Small intestine (tissue), 7 donors: Measurements from ENCODE around the gene BDKRB1. TPM values are rescaled to one million over a fixed set of nuclear protein-coding genes. Genes with fewer than 3 reads are reported as not detected.

ENCODE experiments used
- DNase-seq, 2 donors: peaks; one replicate each; pipeline versions ENCODE4 v3.0.0 to v3.0.0-alpha.2; 2013
- FAIRE-seq: peaks from 2 replicates; lab custom pipeline; 2012; peaks lifted over from hg19 to GRCh38; lab: Jason Lieb, UNC
- H3K27ac ChIP-seq, 3 donors: one replicate each; pipeline ENCODE4 v1.5.1; 2013; ENCODE audit warnings: low read length in 2 of 3, mild to moderate bottlenecking in 2 of 3, control low read depth in 1 of 3, inconsistent platforms in 1 of 3, low read depth in 1 of 3, moderate library complexity in 1 of 3
- H3K27me3 ChIP-seq, 3 donors: one replicate each; pipeline ENCODE4 v1.6.1; 2013; ENCODE audit warnings: low read length in 3 of 3, inconsistent platforms in 1 of 3; ENCODE audit not compliant: control insufficient read depth in 3 of 3, insufficient read depth in 3 of 3
- H3K36me3 ChIP-seq, 3 donors: one replicate each; pipeline ENCODE4 v1.6.1; 2013; ENCODE audit warnings: low read length in 3 of 3, inconsistent platforms in 1 of 3, low read depth in 1 of 3, mild to moderate bottlenecking in 1 of 3, moderate library complexity in 1 of 3; ENCODE audit not compliant: control insufficient read depth in 3 of 3, insufficient read depth in 2 of 3
- H3K4me1 ChIP-seq, 3 donors: one replicate each; pipeline ENCODE4 v1.6.1; 2013; ENCODE audit warnings: low read length in 2 of 3, inconsistent platforms in 1 of 3, low read depth in 1 of 3, mild to moderate bottlenecking in 1 of 3, moderate library complexity in 1 of 3; ENCODE audit not compliant: control insufficient read depth in 3 of 3, insufficient read depth in 2 of 3
- H3K4me3 ChIP-seq, 3 donors: one replicate each; pipeline ENCODE4 v1.5.1; 2013; ENCODE audit warnings: low read length in 3 of 3, control low read depth in 1 of 3, inconsistent platforms in 1 of 3, low read depth in 1 of 3, mild to moderate bottlenecking in 1 of 3, moderate library complexity in 1 of 3
- H3K9me3 ChIP-seq, 2 donors: one replicate each; pipeline ENCODE4 v1.6.1; 2013; ENCODE audit warnings: low read depth in 1 of 2, low read length in 1 of 2; ENCODE audit not compliant: control insufficient read depth in 2 of 2, insufficient read depth in 1 of 2
- WGBS, 3 donors: extraction: QIAGEN DNeasy Blood & Tissue Kit; methylation state at CpG; one replicate each; pipeline ENCODE4 v1.1.7; 2013; 5-methylcytosine and 5-hydroxymethylcytosine counted together
- polyA plus RNA-seq, 4 donors: library from polyadenylated mRNA; stranded (reverse) in 3 of 4; unstranded in 1 of 4; fragments of 200-250 nt in 3 of 4; fragments of 120-200 nt in 1 of 4; gene quantifications; one replicate each; pipeline versions ENCODE4 v1.2.1 to v1.2.3, GENCODE V29; 2013
- donor health status: healthy with polysubstance abuse.
- donor health status: control.
- donor health status: control.
- donor health status: Bipolar disorder and iron deficiency.
- donor health status: healthy.

The BDKRB1 gene
- polyA plus RNA-seq, 4 donors, result 1.1 to 4.3 (median 1.7) TPM

DNA sequence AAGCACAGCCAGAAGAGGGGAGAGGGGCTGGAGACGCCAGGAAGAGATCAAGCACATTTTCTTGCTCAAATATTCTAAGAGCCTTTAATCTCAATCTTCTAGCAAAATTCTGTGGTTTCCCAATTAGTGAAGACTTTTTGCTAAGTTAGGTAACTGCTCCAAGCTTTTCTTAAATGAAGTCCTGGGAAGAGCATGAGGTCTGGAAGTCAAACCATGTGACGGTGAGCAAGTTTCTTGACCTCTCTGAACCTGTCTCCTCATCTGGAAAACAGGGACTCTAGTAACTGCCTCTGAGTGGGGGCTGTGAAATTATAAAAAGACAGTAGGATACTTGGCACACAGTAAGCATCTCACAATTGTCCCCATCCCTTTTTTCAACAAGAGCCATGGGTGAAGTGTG lies 24.1 kb downstream of the BDKRB1 start:
- peaks cover 0 to 14% (median 1%) of the 10 kb centered on the region in 3 donors for H3K36me3 ChIP-seq
- H3K4me1 ChIP-seq, result peaks cover 0 to 4% (median 0%) of the 10 kb centered on the region in 3 donors
- no peak overlapping the region for H3K4me3 ChIP-seq
- no peak for DNase-seq
- no peak overlapping the region for H3K27ac ChIP-seq
- WGBS, 3 donors, result 92 to 98% (median 97%) methylated on average over 2 of the region's 2 CpGs
- H3K27me3 ChIP-seq, result no peaks in the 10 kb centered on the region
- FAIRE-seq, result no peak
- H3K9me3 ChIP-seq, result peaks cover 0 to 16% of the 10 kb centered on the region in 2 donors

DNA sequence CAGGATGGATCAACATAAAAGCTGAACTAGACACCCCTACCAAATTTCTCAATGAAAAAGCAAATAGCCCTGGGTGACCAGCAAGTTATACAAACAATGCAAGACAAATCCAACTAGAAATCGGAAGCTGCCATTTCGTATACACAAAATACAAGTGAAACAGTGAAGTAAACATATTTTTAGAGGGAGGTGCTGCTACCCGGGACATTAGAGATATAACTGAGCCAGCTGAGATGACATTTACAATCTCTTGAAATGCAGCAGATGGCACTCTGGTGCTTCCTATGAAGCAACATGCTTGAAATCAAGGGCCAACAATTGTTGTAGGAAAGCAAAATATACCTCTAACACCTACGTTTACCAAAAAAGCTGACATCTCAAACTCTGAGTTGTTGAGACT lies 25.5 kb downstream of the BDKRB1 start:
- Histone ChIP-seq H3K27ac (no peak overlapping the region), H3K4me1 (no peaks in the 10 kb centered on the region), H3K9me3 (peaks cover 0 to 16% of the 10 kb centered on the region in 2 donors), H3K4me3 (no peak overlapping the region), H3K27me3 (no peaks in the 10 kb centered on the region), H3K36me3 (peaks cover 5 to 18% (median 8%) of the 10 kb centered on the region in 3 donors)
- FAIRE-seq (no peak), DNase-seq (no peak)
- WGBS, 3 donors, result 68 to 72% (median 69%) methylated on average over 4 of the region's 4 CpGs

DNA sequence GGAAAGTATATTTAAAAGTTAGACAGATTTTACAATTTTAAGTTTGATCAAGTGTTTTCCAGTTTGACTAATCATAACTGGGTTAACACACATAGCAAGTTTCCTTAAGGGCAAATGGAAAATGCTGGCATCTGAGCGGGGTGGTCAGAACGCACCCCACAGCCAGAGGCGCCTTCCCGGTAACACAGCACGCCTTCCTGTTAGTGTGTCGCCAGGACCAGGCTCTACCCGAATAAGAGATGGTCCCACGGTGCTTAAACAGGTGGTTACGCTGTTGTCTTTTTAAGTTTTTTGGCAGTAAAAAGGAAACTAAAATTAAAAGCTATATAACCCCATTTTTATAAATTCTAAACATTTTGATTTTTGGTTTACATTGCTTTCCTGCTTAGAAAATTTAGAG lies 28.0 kb downstream of the BDKRB1 start:
- H3K36me3 ChIP-seq, result peaks cover 7 to 18% (median 12%) of the 10 kb centered on the region in 3 donors
- H3K27ac ChIP-seq, result no peak overlapping the region
- DNase-seq (no peak), FAIRE-seq (no peak)
- H3K4me1 ChIP-seq, result no peaks in the 10 kb centered on the region
- WGBS, 3 donors, result 93 to 96% (median 94%) methylated on average over 9 of the region's 9 CpGs
- no peak overlapping the region for H3K4me3 ChIP-seq
- H3K9me3 ChIP-seq, result no peaks in the 10 kb centered on the region
- H3K27me3 ChIP-seq, result no peaks in the 10 kb centered on the region

DNA sequence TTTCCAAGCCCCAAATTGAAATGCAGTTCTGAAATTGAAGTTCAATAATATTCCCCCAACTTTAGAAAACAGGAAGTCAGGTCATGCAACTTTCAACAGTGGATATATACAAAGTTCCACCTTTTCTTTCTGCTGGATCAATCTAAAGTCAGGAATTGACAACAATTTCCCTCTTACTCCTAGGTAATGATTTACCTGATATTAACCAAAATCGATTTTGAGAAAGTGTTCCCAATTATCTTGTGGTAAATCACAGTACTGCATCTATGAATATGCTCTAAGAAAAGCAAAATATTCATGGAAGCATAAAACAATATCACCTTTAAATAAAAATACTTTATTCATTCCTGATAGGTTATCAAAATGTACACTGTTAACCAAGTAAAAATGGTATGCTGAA lies 28.4 kb downstream of the BDKRB1 start:
- Histone ChIP-seq H3K27me3 (no peaks in the 10 kb centered on the region), H3K9me3 (no peaks in the 10 kb centered on the region), H3K36me3 (peaks cover 7 to 20% (median 16%) of the 10 kb centered on the region in 3 donors), H3K4me1 (no peaks in the 10 kb centered on the region), H3K27ac (no peak overlapping the region), H3K4me3 (no peak overlapping the region)
- FAIRE-seq (no peak), DNase-seq (no peak)
- WGBS, 3 donors, result 19 to 64% (median 27%) methylated on average over 1 of the region's 1 CpG

DNA sequence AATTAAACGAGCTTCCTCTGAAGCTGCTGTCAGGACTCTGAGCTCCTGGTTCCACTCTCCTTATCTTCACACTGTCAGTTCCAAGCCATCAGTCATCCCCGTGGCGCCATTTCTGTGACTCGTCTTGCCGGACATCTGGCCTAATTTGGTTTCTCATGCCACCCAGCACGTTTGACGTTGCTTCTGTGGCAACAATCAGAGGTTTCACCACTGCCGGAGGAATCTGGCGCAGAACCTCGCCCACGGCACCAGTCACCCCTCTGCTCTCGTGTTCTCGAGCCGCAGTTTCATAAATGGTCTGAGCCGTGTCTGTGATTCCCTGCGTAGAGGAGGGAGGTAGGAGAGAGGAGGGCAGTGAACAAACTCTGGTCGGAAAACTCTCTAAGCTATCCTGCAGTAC lies 29.7 kb downstream of the BDKRB1 start:
- H3K4me1 ChIP-seq, result no peaks in the 10 kb centered on the region
- FAIRE-seq (no peak), DNase-seq (no peak)
- peaks cover 10 to 25% (median 23%) of the 10 kb centered on the region in 3 donors for H3K36me3 ChIP-seq
- H3K9me3 ChIP-seq, result no peaks in the 10 kb centered on the region
- H3K4me3 ChIP-seq, result no peak overlapping the region
- 79 to 87% (median 86%) methylated on average over 17 of the region's 17 CpGs for WGBS, 3 donors
- no peaks in the 10 kb centered on the region for H3K27me3 ChIP-seq
- H3K27ac ChIP-seq, result no peak overlapping the region

DNA sequence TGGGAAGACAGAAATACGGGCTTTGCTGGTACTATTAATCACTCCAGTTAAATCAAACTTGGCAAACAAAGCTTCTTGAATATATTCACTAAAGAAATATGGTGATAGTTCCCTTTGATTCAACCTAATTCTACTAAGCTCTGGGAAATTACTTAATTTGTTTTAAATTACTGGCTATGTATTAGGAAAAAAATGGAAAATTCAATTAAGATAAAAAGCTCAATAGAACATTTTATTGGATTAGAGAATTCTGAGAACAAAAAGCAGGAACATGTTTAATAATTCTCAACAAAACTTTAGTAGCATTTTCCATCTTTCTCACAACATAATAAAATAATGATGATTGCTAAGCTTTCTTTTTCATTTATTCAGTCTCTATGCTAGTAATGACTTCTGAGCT lies 30.2 kb downstream of the BDKRB1 start:
- no peaks in the 10 kb centered on the region for H3K9me3 ChIP-seq
- peaks cover 10 to 25% (median 23%) of the 10 kb centered on the region in 3 donors for H3K36me3 ChIP-seq
- no peak overlapping the region for H3K4me3 ChIP-seq
- DNase-seq (no peak), FAIRE-seq (no peak)
- 81 to 95% (median 92%) methylated on average over 1 of the region's 1 CpG for WGBS, 3 donors
- no peak overlapping the region for H3K27ac ChIP-seq
- no peaks in the 10 kb centered on the region for H3K27me3 ChIP-seq
- no peaks in the 10 kb centered on the region for H3K4me1 ChIP-seq

DNA sequence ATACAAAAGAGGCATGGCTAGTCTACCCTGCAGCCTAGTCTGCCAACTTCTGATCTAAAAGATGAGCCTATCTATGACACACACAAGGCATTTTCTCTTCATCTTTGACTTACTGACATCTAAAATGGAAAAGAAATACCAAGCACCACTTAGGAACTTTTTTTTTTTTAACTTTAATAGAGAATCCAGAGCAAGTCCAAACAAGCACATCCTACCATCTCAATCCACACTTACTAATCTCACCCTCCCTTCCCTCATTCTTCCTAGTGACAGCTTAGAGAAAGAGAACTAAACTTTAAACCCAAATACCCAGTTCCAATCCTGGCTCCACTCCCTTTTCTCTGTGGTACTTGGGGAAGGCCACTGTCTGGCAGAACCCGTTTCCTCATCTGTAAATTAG lies 31.8 kb downstream of the BDKRB1 start:
- WGBS, 3 donors, result 89 to 97% (median 91%) methylated on average over 1 of the region's 1 CpG
- no peak for FAIRE-seq
- H3K27ac ChIP-seq, result no peak overlapping the region

DNA sequence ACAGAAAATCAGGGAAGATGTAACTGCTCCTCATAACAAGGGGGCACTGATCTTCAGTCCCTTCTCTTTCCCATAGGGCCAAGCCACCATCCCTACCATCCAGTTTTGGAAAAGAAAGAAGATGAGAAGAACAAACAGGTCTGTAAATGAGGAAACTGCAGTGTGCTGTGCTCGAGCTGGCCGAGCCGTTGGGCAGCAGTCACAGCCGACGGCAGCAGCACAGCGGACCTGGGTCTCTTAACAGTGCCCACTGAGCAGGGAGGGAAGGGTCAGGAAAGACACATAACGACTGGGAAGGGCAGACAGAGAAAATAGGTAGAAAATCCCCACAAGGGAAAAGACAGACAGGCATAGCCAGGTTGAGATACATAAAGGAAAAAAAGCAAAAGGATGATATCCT lies 38.2 kb downstream of the BDKRB1 start:
- FAIRE-seq (no peak), DNase-seq (no peak)
- Histone ChIP-seq H3K27ac (no peak overlapping the region), H3K4me1 (no peaks in the 10 kb centered on the region), H3K27me3 (no peaks in the 10 kb centered on the region), H3K36me3 (peaks cover 6 to 16% (median 14%) of the 10 kb centered on the region in 3 donors), H3K4me3 (no peak overlapping the region), H3K9me3 (no peaks in the 10 kb centered on the region)
- WGBS, 3 donors, result 90 to 91% (median 91%) methylated on average over 7 of the region's 7 CpGs

More for the DNA sequence above, 31.8 kb downstream of the BDKRB1 start:
- no peaks in the 10 kb centered on the region for H3K9me3 ChIP-seq
- H3K36me3 ChIP-seq, result peaks cover 10 to 26% (median 21%) of the 10 kb centered on the region in 3 donors
- no peak for DNase-seq
- no peaks in the 10 kb centered on the region for H3K4me1 ChIP-seq
- H3K4me3 ChIP-seq, result no peak overlapping the region
- H3K27me3 ChIP-seq, result no peaks in the 10 kb centered on the region

DNA sequence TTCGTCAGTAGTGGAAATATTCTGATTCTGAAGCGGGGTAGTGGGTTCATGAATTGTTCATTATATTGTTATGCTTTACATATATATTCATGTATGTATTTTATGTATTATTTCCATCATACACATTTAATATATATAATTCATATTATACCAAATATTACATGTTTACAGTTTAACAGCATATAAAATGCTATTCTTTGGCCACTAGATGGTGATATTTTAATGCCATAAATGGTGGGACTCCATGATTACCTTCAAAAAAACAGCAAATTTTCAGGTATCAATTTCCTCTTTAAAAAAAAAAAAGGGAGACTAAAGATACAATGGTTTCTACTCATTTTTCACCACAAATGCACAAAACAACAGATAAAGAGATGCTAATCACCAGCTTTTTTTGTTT lies 41.0 kb downstream of the BDKRB1 start:
- DNase-seq, result peak in 1 of 2 donors; percentile 41
- Histone ChIP-seq H3K36me3 (peaks cover 6 to 11% (median 7%) of the 10 kb centered on the region in 3 donors), H3K9me3 (no peaks in the 10 kb centered on the region), H3K27me3 (no peaks in the 10 kb centered on the region), H3K4me3 (no peak overlapping the region), H3K4me1 (no peaks in the 10 kb centered on the region), H3K27ac (no peak overlapping the region)
- peak; percentile 95 for FAIRE-seq
- 92 to 97% (median 94%) methylated on average over 2 of the region's 2 CpGs for whole genome bisulfite sequencing, 3 donors
